Upper lobe of right lung (tissue), 1 donor: ENCODE results near the gene MAGEB2. TPM values are rescaled to one million over a fixed set of nuclear protein-coding genes. Genes with fewer than 3 reads are reported as not detected.

Source experiments
- ATAC-seq: fragments of 200-7000 bp; cut with Tn5 transposase; one replicate; pipeline ENCODE4 v1.9.1; 2020; ENCODE audit warnings: mild to moderate bottlenecking, moderate library complexity
- DNase-seq: peaks from one replicate; pipeline ENCODE4 v3.0.0-alpha.2; 2020
- H3K27ac ChIP-seq: fragments of 200-600 bp; one replicate; pipeline ENCODE4 v1.8.0; 2022
- H3K27me3 ChIP-seq: fragments of 200-600 bp; one replicate; pipeline ENCODE4 v1.8.0; 2022; ENCODE audit warnings: mild to moderate bottlenecking
- H3K36me3 ChIP-seq: fragments of 200-600 bp; one replicate; pipeline ENCODE4 v1.8.0; 2022
- H3K4me1 ChIP-seq: fragments of 200-600 bp; one replicate; pipeline ENCODE4 v1.8.0; 2022
- H3K4me3 ChIP-seq: fragments of 200-600 bp; one replicate; pipeline ENCODE4 v1.8.0; 2022; ENCODE audit warnings: mild to moderate bottlenecking
- H3K9me3 ChIP-seq: fragments of 200-600 bp; one replicate; pipeline ENCODE4 v1.8.0; 2022
- intact Hi-C: fragments of 100-400 bp; cut with DNase I; formaldehyde crosslinking; loops from one replicate; pipeline ENCODE4 v1.11.0; 2022
- total RNA-seq: library from RNA; stranded (reverse); fragmentation: NEBNext Ultra II Directional; extraction: Animal tissue kit (Norgen Biotek cat#: 25700); gene quantifications from one replicate; pipeline ENCODE4 v1.2.1, GENCODE V29; 2021
- TF ChIP-seq, protein P1 (sequence below): fragments of 200-600 bp; IDR thresholded peaks from one replicate; pipeline ENCODE4 v1.8.0; 2022; ENCODE audit warnings: antibody characterized with exemption
- donor health status: DM: no; HTN: yes; CAD: no; lungs with severe emphysema.

The MAGEB2 gene
- total RNA-seq, 1 donor from 2014 or later: not detected

DNA sequence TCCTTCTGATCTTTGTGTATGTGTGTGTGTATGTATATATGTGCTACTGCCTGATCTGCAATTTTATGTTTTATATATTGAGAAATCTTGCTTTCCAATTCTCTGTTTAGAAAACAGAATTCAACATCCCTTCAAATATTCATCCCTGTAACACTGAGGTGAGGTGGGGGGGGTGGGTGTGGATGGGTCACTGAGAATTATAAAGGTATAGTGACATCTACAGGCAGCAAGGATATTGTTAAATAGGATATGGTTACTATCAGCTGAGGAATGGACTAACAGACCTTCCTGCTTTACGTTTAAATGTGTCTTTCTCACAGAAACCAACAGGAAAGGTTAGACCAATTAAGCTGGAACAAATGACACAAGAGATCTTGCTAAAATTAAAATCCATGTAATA, 19.0 kb upstream of the MAGEB2 start:
- intact Hi-C loops: no loop called here
- Histone ChIP-seq H3K4me3 (no peak overlapping the region), H3K9me3 (no peaks in the 10 kb centered on the region), H3K36me3 (no peaks in the 10 kb centered on the region), H3K27ac (no peak overlapping the region), H3K27me3 (no peaks in the 10 kb centered on the region), H3K4me1 (no peaks in the 10 kb centered on the region)
- TF ChIP-seq, protein P1, sequence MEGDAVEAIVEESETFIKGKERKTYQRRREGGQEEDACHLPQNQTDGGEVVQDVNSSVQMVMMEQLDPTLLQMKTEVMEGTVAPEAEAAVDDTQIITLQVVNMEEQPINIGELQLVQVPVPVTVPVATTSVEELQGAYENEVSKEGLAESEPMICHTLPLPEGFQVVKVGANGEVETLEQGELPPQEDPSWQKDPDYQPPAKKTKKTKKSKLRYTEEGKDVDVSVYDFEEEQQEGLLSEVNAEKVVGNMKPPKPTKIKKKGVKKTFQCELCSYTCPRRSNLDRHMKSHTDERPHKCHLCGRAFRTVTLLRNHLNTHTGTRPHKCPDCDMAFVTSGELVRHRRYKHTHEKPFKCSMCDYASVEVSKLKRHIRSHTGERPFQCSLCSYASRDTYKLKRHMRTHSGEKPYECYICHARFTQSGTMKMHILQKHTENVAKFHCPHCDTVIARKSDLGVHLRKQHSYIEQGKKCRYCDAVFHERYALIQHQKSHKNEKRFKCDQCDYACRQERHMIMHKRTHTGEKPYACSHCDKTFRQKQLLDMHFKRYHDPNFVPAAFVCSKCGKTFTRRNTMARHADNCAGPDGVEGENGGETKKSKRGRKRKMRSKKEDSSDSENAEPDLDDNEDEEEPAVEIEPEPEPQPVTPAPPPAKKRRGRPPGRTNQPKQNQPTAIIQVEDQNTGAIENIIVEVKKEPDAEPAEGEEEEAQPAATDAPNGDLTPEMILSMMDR: peak; percentile 8
- ATAC-seq (no peak), DNase-seq (no peak)

- H3K36me3 ChIP-seq: no peaks in the 10 kb centered on the region
- TF ChIP-seq, protein P1: no peak
- ATAC-seq (no peak), DNase-seq (no peak)
- intact Hi-C loops: no loop called here
- H3K4me1 ChIP-seq: no peaks in the 10 kb centered on the region
- no peak overlapping the region for H3K4me3 ChIP-seq
- H3K9me3 ChIP-seq: no peaks in the 10 kb centered on the region
- no peaks in the 10 kb centered on the region for H3K27me3 ChIP-seq
- H3K27ac ChIP-seq: no peak overlapping the region
These were observed 3.2 kb upstream of the MAGEB2 start for GRCh38 chrX:30212172-30212571.

DNA sequence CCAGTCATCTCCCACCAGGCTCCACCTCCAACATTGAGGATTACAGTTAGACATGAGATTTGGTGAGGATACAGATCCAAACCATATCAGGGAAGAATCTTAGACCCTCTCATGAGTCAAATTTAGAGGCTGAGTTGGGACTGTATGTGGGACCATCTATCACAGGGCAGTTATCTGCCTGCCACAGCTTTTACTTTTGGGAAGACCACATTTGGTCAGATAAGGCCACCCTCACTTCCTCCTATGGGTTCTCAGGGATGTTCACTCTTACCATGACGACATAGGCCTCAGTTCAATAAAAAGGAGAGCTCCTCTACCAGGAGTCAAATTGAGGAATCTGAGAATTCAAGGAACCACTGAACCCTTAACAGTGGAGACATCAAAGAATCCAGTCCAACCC, 2.1 kb downstream of the MAGEB2 start:
- ATAC-seq: no peak
- TF ChIP-seq, protein P1: no peak
- Histone ChIP-seq H3K27me3 (no peaks in the 10 kb centered on the region), H3K9me3 (no peaks in the 10 kb centered on the region), H3K4me3 (no peak overlapping the region), H3K27ac (no peak overlapping the region), H3K4me1 (no peaks in the 10 kb centered on the region), H3K36me3 (no peaks in the 10 kb centered on the region)
- no peak for DNase-seq
- intact Hi-C loops: no loop called here

DNA sequence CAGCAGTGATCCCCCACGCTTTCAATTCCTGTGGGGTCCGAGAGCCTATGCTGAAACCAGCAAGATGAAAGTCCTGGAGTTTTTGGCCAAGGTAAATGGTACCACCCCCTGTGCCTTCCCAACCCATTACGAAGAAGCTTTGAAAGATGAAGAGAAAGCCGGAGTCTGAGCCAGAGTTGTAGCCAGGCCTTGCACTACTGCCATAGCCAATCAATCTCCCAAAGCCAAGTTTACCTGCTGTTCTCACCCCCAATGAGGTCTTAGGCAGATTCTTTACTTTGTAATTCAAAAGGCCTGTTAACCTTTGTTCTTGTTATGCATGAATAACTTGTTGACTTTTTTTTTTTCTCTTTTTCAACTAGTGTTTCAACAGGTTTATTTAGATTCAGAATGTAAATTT, 4.0 kb downstream of the MAGEB2 start:
- DNase-seq (no peak), ATAC-seq (no peak)
- H3K27me3 ChIP-seq: no peaks in the 10 kb centered on the region
- H3K4me3 ChIP-seq: no peak overlapping the region
- H3K36me3 ChIP-seq: no peaks in the 10 kb centered on the region
- no peaks in the 10 kb centered on the region for H3K9me3 ChIP-seq
- TF ChIP-seq, protein P1: no peak
- H3K4me1 ChIP-seq: no peaks in the 10 kb centered on the region
- no peak overlapping the region for H3K27ac ChIP-seq
- intact Hi-C loops: no loop called here

DNA sequence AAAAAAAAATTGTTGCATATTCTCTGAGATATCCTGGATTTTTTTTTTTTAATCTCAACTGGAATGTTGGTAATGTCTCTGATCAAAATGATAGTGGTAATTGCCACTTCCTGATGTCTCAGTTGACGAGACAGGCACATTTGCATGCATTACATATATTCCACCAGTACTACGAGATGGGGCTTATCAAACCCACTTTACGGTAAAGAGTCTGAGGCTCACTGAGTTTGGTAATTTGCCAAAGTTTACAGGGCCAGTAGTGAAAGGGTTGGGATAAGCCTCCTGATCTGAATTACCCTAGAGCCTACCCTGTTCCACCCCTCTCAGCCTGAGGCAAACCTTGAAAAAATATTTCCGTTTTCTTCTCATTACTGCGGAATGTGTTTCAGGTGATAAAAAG, 5.3 kb downstream of the MAGEB2 start:
- ATAC-seq (no peak), DNase-seq (no peak)
- H3K4me1 ChIP-seq: no peaks in the 10 kb centered on the region
- intact Hi-C loops: no loop called here
- no peaks in the 10 kb centered on the region for H3K36me3 ChIP-seq
- H3K27me3 ChIP-seq: no peaks in the 10 kb centered on the region
- TF ChIP-seq, protein P1: no peak
- H3K4me3 ChIP-seq: no peak overlapping the region
- H3K9me3 ChIP-seq: no peaks in the 10 kb centered on the region
- H3K27ac ChIP-seq: no peak overlapping the region

DNA sequence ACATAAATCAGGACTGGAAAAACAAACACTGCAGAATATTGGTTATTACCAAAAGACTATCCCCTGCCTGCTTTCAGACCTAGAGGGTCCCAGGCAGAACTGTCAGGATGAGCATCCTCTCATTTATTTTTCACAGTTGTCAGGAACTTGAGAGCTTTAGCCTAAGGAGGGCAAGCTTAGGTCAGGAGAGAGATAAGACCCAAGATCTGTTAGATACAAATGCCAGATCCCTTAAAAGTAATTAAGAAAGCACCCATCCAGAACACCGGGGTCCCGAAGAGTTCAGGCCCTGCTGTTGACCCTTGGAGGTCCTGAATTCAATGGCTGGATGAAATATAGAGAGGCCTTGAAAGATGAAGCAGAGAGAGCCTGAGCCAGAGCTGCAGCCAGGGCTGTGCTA, 9.2 kb downstream of the MAGEB2 start:
- Histone ChIP-seq H3K36me3 (no peaks in the 10 kb centered on the region), H3K4me1 (no peaks in the 10 kb centered on the region), H3K4me3 (no peak overlapping the region), H3K9me3 (no peaks in the 10 kb centered on the region), H3K27ac (no peak overlapping the region), H3K27me3 (no peaks in the 10 kb centered on the region)
- no peak for ATAC-seq
- TF ChIP-seq, protein P1: no peak
- DNase-seq: no peak
- intact Hi-C loops: no loop called here
